Measurements from ENCODE around the gene PKN3. TPM values are rescaled to one million over a fixed set of nuclear protein-coding genes. Genes with fewer than 3 reads are reported as not detected.

The PKN3 gene
- total RNA-seq, 2 experiments from 2014 or later = 0.95 to 1.9 TPM

DNA sequence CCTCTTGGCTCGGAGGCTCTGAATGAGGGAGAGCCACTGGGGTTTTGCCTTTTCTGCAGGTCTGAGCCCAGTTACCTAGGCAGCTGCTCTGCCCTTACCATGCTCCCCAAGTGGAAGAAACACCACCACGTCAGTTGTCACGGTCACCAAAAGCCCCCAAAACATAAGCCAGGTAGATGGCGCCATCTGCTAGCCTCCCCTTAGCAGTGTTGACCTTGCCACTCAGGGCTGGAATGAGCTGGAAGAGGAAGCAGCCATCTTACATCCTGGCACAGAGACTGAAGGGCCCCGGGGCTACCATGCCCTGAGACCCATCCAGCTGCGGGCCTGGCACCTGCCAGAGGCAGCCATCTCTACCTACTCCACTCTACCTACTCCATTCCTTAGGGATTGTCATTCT lies 62.1 kb downstream of the PKN3 start:
- CTCF ChIA-PET = no interaction called here
- peaks cover 18% of the 10 kb centered on the region for H3K36me3 Mint-ChIP-seq (ENCODE audit: low read depth)
- H3K36me3 ChIP-seq (ENCODE audit: insufficient read depth, low read length) = peaks cover 12% of the 10 kb centered on the region
- peaks cover 53% of the 10 kb centered on the region for H3K4me1 Mint-ChIP-seq (ENCODE audit: low read depth)
- no peaks in the 10 kb centered on the region for H3K27me3 ChIP-seq (ENCODE audit: control insufficient read depth in 1 of 2, insufficient read depth in 2 of 2, low read length in 2 of 2)
- TF ChIP-seq CTCF (IDR thresholded peaks at IDR 0.05) = no peak
- H3K4me1 ChIP-seq (ENCODE audit: insufficient read depth, low read length) = peaks cover 10% of the 10 kb centered on the region
- intact Hi-C loops (cut with DNase I, micrococcal nuclease) = no loop called here
- H3K27me3 Mint-ChIP-seq = no peaks in the 10 kb centered on the region
- ATAC-seq (ENCODE audit: poor library complexity) = no peak
- H3K27ac Mint-ChIP-seq = no peak overlapping the region
- POLR2A ChIA-PET = interaction anchor here (0.5 kb wide), 1 partner anchor 40 kb away, joined by 3 read pairs; no protein-coding TSS in a partner anchor
- no peak overlapping the region for H3K4me3 Mint-ChIP-seq
- H3K9me3 ChIP-seq (ENCODE audit: control insufficient read depth in 1 of 2, insufficient read depth in 1 of 2, low read length in 2 of 2) = no peaks in the 10 kb centered on the region
- H3K4me3 ChIP-seq (ENCODE audit: low read length) = no peak overlapping the region
- no peak overlapping the region for H3K27ac ChIP-seq (ENCODE audit: low read depth in 1 of 2, low read length in 2 of 2)
- H3K9me3 Mint-ChIP-seq = no peaks in the 10 kb centered on the region
- no peak for DNase-seq

- DNase-seq (no peak), ATAC-seq (ENCODE audit: poor library complexity) (no peak)
- Mint-ChIP-seq H3K4me3 (no peak overlapping the region), H3K27me3 (no peaks in the 10 kb centered on the region), H3K4me1 (ENCODE audit: low read depth) (peaks cover 62% of the 10 kb centered on the region), H3K36me3 (ENCODE audit: low read depth) (peaks cover 18% of the 10 kb centered on the region), H3K27ac (peak overlapping the region; percentile 45), H3K9me3 (no peaks in the 10 kb centered on the region)
- intact Hi-C loops (cut with DNase I, micrococcal nuclease) = no loop called here
- POLR2A ChIA-PET = no interaction called here
- H3K27me3 ChIP-seq (ENCODE audit: control insufficient read depth in 1 of 2, insufficient read depth in 2 of 2, low read length in 2 of 2) = no peaks in the 10 kb centered on the region
- no peak overlapping the region for H3K4me3 ChIP-seq (ENCODE audit: low read length)
- H3K27ac ChIP-seq (ENCODE audit: low read depth in 1 of 2, low read length in 2 of 2) = no peak overlapping the region
- TF ChIP-seq CTCF (IDR thresholded peaks at IDR 0.05) = no peak
- H3K36me3 ChIP-seq (ENCODE audit: insufficient read depth, low read length) = peaks cover 12% of the 10 kb centered on the region
- CTCF ChIA-PET = interaction anchor here (0.7 kb wide), 1 partner anchor 73 kb away, joined by 3 read pairs; no protein-coding TSS in a partner anchor
- no peaks in the 10 kb centered on the region for H3K9me3 ChIP-seq (ENCODE audit: control insufficient read depth in 1 of 2, insufficient read depth in 1 of 2, low read length in 2 of 2)
- peaks cover 15% of the 10 kb centered on the region for H3K4me1 ChIP-seq (ENCODE audit: insufficient read depth, low read length)
These were observed 63.2 kb downstream of the PKN3 start for GRCh38 chr9:128765499-128765898.

DNA sequence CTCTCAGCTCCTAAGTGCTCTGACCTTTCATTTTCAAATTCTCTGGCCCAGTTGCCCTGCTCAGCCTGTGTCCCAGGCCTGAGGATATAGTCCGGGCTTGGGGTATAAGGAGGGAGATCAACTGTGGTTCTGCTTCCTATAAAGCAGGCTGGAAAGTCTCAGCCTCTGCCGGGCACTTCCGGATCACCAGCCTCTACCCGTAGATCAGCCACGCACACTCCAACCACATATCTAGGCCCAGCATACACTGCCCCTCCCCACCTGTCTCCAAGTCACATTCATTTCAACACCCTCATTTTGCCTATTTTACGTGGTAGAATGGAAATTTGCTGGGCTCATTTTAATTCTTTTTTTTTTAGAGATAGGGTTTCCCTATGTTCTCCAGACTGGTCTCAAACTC lies 66.3 kb downstream of the PKN3 start:
- Mint-ChIP-seq H3K27ac (peak overlapping the region; percentile 98), H3K4me1 (ENCODE audit: low read depth) (peaks cover 61% of the 10 kb centered on the region), H3K36me3 (ENCODE audit: low read depth) (peaks cover 24% of the 10 kb centered on the region), H3K9me3 (no peaks in the 10 kb centered on the region), H3K27me3 (no peaks in the 10 kb centered on the region), H3K4me3 (peak overlapping the region; percentile 60)
- TF ChIP-seq CTCF (IDR thresholded peaks at IDR 0.05) = no peak
- intact Hi-C loops (cut with DNase I, micrococcal nuclease) = no loop called here
- CTCF ChIA-PET = no interaction called here
- Histone ChIP-seq H3K27ac (ENCODE audit: low read depth in 1 of 2, low read length in 2 of 2) (no peak overlapping the region), H3K4me3 (ENCODE audit: low read length) (no peak overlapping the region), H3K27me3 (ENCODE audit: control insufficient read depth in 1 of 2, insufficient read depth in 2 of 2, low read length in 2 of 2) (no peaks in the 10 kb centered on the region), H3K36me3 (ENCODE audit: insufficient read depth, low read length) (peaks cover 12% of the 10 kb centered on the region), H3K9me3 (ENCODE audit: control insufficient read depth in 1 of 2, insufficient read depth in 1 of 2, low read length in 2 of 2) (no peaks in the 10 kb centered on the region), H3K4me1 (ENCODE audit: insufficient read depth, low read length) (peaks cover 27% of the 10 kb centered on the region)
- POLR2A ChIA-PET = no interaction called here
- ATAC-seq (ENCODE audit: poor library complexity) = no peak
- DNase-seq = no peak

Other genes starting within 250 kb of the PKN3 start
- 10 to 100 TPM; 18.3 to 21.3 TPM for gene ODF2, start 246.5 kb upstream of the PKN3 start, total RNA-seq
- 1 to 10 TPM; 8.0 to 8.4 TPM for gene GLE1, start 197.8 kb upstream of the PKN3 start, total RNA-seq
- gene SPTAN1, start 149.9 kb upstream of the PKN3 start, total RNA-seq = 100 to 1,000 TPM; 386 to 392 TPM
- 1 to 10 TPM; 2.2 to 3.2 TPM for gene DYNC2I2, start 45.7 kb upstream of the PKN3 start, total RNA-seq
- gene SET, start 13.3 kb upstream of the PKN3 start, total RNA-seq = 100 to 1,000 TPM; 228 to 241 TPM
- 10 to 100 TPM; 22.0 to 23.7 TPM for gene ZDHHC12, start 21.6 kb downstream of the PKN3 start, total RNA-seq
- gene ZER1, start 69.4 kb downstream of the PKN3 start, total RNA-seq = 10 to 100 TPM; 25.4 to 32.6 TPM
- gene TBC1D13, start 84.8 kb downstream of the PKN3 start, total RNA-seq = 10 to 100 TPM; 25.4 to 28.7 TPM
- 1 to 10 TPM; 3.2 to 3.7 TPM for gene ENDOG, start 116.0 kb downstream of the PKN3 start, total RNA-seq
- 10 to 100 TPM; 22.2 to 27.6 TPM for gene SPOUT1, start 127.3 kb downstream of the PKN3 start, total RNA-seq
- 1 to 10 TPM; 2.8 to 4.7 TPM for gene KYAT1, start 179.4 kb downstream of the PKN3 start, total RNA-seq
- 10 to 100 TPM; 35.0 to 35.8 TPM for gene LRRC8A, start 179.6 kb downstream of the PKN3 start, total RNA-seq
- gene PHYHD1, start 218.5 kb downstream of the PKN3 start, total RNA-seq = 1 to 10 TPM; 1.6 to 2.6 TPM
- 1 to 10 TPM; 7.4 to 7.8 TPM for gene DOLK, start 245.1 kb downstream of the PKN3 start, total RNA-seq
- gene NUP188, start 245.2 kb downstream of the PKN3 start, total RNA-seq = 10 to 100 TPM; 43.0 to 43.9 TPM

All from CD4-positive, alpha-beta T cell (primary cell).